Articular chondrocyte of knee joint (primary cell): ENCODE data around the gene SRSF11. TPM values are rescaled to one million over a fixed set of nuclear protein-coding genes. Genes with fewer than 3 reads are reported as not detected.

Source experiments
- small RNA-seq: library from RNA; depleted of rRNA; stranded (forward); fragments of <200 nt; gene quantifications from one replicate; pipeline ENCODE3, GENCODE V24; 2012
- total RNA-seq: library from RNA; depleted of rRNA; stranded (reverse); fragments of >200 nt; gene quantifications from 2 replicates; pipeline ENCODE4 v1.2.3, GENCODE V29; 2012

Gene SRSF11, protein sequence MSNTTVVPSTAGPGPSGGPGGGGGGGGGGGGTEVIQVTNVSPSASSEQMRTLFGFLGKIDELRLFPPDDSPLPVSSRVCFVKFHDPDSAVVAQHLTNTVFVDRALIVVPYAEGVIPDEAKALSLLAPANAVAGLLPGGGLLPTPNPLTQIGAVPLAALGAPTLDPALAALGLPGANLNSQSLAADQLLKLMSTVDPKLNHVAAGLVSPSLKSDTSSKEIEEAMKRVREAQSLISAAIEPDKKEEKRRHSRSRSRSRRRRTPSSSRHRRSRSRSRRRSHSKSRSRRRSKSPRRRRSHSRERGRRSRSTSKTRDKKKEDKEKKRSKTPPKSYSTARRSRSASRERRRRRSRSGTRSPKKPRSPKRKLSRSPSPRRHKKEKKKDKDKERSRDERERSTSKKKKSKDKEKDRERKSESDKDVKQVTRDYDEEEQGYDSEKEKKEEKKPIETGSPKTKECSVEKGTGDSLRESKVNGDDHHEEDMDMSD
- total RNA-seq: 179 and 182 TPM in 2 replicates

DNA sequence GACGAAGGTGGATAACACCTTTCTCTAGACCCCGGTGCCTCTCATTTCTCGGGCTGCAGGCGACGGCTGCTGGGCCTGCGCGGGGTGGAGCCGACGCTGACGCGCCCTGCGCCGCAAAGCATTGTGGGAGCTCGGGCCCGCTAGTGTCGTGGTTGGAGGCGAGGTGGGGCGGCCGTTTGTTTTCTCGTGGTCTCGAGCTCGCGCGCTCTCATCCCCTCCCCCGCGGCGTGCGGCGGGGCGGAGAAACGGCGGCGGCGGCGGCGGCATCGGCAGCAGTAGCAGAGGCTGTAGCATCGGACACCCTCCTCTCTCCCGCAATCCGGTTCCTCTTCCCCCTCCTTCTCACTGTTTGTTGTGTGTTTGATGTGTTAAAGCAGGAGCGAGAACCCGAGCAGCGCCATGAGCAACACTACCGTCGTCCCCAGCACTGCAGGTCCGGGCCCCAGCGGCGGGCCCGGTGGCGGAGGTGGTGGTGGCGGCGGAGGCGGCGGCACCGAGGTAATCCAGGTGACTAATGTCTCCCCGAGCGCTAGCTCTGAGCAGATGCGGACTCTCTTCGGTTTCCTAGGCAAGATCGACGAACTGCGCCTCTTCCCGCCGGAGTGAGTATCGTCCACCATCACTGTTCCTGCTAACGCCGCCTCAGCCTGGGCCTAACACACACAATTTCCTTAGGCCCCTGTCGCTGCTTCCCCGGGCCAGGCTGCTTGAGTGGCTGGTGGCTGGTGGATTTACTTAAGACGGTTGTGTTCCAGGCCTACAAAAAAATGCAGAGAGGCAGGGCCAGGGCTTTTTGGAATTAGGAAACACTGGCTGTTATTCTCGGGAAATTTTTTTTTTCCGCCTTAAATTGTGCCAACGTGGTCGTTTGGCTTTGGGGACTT lies at the start of gene SRSF11:
SRSF11 (plus strand) TSS at position 143 of the 884 bp plus-strand sequence; CDS start at position 400, 257 bp downstream.

DNA sequence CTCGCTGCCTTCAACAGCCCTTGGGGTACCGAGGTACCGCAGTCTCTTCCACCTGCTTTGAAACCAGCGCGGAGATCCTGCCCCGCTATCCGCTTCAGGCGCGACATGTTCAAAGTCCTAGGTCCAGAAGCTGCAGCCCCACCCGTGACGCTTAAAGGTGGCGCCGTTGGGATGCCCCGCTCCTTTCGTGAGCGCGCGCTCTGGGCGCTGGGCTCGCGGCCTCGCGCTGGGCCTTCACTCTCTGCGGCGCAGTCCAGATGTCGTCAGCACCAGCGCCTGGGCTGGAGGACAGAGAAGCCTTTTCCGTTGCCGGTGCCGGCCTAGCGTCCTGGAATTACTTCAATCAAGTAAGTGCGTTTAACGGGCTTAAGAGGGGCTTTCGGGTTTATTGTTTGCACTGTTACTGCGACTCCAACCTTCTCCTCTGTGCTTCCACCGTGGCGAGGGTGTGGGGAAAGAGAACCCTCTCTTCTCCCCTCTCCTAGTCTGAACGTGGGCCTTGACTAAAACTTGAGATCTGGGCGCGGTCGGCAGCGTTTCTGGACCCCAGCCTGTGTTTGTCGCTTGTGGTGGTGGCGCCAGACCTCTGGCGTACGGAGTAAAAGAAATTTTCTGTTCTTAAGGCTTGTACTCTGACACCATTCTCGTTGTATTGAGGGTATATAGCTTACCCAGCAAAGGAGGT lies 15.6 kb upstream of the SRSF11 start, which contains the start of gene LRRC40:
LRRC40 (minus strand) TSS at position 146 of the 685 bp plus-strand sequence; CDS start at position 107, 39 bp downstream.

Small RNAs within 50 kb of the gene (small RNA-seq; reads per million reads assigned to genes)
- gene RN7SL242P: not detected

Other genes starting within 250 kb of the SRSF11 start
- 22.1 and 25.1 TPM in 2 replicates for gene LRRC40, start 15.8 kb upstream of the SRSF11 start, total RNA-seq
- 40.6 and 43.5 TPM in 2 replicates for gene ANKRD13C, start 133.3 kb downstream of the SRSF11 start, total RNA-seq
- 6.3 and 11.2 TPM in 2 replicates for gene CTH, start 189.9 kb downstream of the SRSF11 start, total RNA-seq